Stimulated activated CD4-positive, alpha-beta T cell treated with anti-CD3 and anti-CD28 coated beads, Interleukin-1b, Interleukin-23, amount 100 ng/mL, for 24 hours (primary cell): ENCODE data around the gene E2F7.
"Not testable (repeated sequence)": the region's sequence is repeated elsewhere in the genome, so short reads cannot be mapped to it uniquely, and the experiment has no call there.

Experiments used
- DNase-seq, 4 experiments: peaks; one replicate each; pipeline ENCODE4 v3.0.0-alpha.2; 2020; ENCODE audit warnings: low read depth in 4 of 4, low spot score in 1 of 4

Gene E2F7, protein sequence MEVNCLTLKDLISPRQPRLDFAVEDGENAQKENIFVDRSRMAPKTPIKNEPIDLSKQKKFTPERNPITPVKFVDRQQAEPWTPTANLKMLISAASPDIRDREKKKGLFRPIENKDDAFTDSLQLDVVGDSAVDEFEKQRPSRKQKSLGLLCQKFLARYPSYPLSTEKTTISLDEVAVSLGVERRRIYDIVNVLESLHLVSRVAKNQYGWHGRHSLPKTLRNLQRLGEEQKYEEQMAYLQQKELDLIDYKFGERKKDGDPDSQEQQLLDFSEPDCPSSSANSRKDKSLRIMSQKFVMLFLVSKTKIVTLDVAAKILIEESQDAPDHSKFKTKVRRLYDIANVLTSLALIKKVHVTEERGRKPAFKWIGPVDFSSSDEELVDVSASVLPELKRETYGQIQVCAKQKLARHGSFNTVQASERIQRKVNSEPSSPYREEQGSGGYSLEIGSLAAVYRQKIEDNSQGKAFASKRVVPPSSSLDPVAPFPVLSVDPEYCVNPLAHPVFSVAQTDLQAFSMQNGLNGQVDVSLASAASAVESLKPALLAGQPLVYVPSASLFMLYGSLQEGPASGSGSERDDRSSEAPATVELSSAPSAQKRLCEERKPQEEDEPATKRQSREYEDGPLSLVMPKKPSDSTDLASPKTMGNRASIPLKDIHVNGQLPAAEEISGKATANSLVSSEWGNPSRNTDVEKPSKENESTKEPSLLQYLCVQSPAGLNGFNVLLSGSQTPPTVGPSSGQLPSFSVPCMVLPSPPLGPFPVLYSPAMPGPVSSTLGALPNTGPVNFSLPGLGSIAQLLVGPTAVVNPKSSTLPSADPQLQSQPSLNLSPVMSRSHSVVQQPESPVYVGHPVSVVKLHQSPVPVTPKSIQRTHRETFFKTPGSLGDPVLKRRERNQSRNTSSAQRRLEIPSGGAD

GRCh38 chr12:77065361-77066204 lies at the start of gene E2F7:
E2F7 (minus strand) TSS chr12:77065569; CDS start chr12:77064635, 934 bp downstream.
- peak; percentile 49 to 86 (median 70) for DNase-seq

- DNase-seq: no peak
These were observed 48.6 kb upstream of the E2F7 start for GRCh38 chr12:77113971-77114370.

DNA sequence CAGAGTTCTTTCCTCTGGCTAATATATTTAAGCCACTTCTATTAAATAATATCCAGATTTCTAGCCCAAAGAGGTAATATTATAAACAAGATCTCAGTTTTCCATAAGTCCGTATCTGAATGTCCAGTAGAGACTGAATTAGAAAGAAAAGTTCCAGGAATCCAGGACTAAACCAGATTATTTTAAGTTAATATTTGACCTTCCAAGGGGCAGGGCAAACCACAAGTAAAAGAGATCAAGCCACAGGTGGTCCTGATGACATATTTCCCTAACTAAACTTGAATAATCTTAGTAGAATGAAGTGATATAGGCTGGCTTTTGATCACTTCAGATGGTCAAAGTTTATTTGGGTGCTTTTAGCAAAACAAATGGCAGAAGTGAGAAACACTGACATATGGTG lies 43.3 kb upstream of the E2F7 start:
- no peak for DNase-seq

- no peak for DNase-seq
These were observed 41.8 kb upstream of the E2F7 start for GRCh38 chr12:77107121-77107520.

- DNase-seq: no peak
These were observed 39.4 kb upstream of the E2F7 start for GRCh38 chr12:77104792-77105191.

DNA sequence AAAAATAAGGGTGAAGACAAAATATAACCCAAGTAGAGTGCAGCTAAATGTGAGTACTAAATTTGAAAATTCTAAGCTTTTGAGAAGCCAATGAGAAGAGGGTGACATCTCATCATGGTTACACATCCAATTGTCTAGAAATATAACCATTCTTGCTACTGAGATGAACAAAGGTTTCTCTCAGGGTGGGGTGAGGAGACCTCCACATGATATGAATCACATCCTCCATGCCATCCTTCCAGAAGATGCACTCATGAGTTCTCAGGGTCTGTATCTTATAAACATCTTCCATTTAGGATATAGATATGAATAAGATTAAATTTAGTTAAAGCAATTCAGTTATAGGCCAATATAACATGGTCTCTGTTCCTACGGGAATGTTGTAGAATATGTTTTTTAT lies 38.9 kb upstream of the E2F7 start:
- DNase-seq: no peak

- no peak for DNase-seq
These were observed 37.3 kb upstream of the E2F7 start for GRCh38 chr12:77102691-77103090.

DNA sequence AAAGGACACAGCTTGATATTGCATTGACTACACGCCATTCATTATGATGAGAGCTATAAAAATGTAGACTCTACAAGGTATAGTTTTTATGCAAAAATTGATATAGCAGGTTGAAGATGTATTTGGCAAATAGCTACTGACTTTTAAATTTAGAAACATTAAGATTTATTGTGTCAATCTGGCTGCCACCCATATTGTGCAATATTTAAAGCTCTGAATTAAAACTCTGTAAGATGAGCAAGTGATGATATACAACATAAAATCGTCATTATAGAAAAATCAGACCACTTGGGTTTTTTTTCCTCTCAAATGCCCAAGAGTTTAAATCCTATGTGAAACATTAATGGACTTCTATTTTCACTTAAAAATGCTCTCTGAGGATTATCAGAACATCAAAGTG lies 36.8 kb upstream of the E2F7 start:
- DNase-seq: no peak

DNA sequence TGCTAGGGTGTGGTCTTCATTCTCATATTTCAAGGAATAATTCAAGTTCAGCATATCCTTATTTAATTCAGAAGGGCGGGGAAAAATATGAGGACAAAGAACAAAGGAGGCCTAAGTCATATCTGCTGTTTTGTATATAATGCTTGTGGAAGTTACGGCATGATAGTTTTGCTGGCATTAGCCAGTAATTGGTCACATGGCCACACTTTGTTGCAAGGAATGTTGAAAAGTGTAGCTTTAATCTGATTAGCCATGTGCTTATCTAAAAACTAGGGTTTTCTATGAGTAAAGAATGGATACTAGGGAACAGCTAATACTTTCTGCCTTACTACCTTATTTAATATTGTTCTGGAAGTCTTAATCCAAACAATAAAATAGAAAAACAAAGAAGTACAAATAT lies 34.4 kb upstream of the E2F7 start:
- no peak for DNase-seq

DNA sequence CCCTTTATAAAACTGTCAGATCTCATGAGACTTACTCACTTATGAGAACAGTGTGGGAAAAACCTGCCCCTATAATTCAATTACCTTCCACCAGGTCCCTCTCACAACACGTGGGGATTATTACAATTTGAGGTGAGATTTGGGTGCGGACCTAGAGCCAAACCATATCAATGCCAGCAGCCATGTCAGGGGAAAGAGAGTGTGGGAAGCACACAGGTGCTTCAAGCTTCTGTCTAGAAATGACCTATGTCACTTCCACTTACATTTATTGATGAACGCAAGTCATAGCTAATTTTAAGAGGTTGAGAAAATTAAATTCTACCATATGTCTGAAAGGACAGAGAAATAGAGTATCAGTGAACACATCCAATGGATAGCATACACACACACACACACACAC lies 32.5 kb upstream of the E2F7 start:
- DNase-seq: no peak

- DNase-seq: not testable (repeated sequence)
These were observed 26.9 kb upstream of the E2F7 start for GRCh38 chr12:77092227-77092626.

- DNase-seq: no peak
These were observed 24.4 kb upstream of the E2F7 start for GRCh38 chr12:77089686-77090220.

DNA sequence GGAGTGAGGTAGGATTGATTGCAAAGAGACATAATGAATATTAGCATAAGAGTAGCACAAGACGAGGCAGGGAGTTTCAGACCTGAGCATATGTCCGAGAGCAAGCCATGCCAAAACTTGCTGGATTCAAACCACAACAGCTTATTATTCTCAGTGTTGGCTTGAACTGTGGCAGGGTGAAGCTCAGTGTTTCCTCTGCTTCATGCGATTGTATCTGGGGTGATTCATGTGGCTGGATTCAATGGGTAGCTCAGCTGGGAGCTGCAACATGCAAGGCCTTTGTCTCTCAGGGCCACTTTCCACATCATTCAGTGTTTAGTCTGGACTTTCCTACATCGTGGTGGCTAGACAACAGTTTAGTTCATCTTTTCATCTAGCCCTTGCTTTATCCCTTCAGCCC lies 22.1 kb upstream of the E2F7 start:
- no peak for DNase-seq

DNA sequence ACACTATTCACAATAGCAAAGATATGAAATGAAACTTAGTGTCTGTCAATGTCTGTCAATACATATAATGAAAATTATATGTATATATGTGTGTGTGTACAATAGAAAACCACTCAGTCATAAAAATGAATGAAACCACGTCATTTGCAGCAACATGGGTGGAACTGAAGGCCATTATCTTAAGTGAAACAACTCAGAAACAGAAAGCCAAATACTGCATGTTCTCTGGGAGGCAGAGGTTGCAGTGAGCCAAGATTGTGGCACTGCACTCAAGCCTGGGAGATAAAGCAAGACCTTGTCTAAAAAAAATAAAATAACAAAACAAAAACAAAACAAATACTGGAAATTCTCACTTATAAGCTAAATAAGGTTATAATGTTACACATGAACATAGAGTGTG lies 16.7 kb upstream of the E2F7 start:
- no peak for DNase-seq

DNA sequence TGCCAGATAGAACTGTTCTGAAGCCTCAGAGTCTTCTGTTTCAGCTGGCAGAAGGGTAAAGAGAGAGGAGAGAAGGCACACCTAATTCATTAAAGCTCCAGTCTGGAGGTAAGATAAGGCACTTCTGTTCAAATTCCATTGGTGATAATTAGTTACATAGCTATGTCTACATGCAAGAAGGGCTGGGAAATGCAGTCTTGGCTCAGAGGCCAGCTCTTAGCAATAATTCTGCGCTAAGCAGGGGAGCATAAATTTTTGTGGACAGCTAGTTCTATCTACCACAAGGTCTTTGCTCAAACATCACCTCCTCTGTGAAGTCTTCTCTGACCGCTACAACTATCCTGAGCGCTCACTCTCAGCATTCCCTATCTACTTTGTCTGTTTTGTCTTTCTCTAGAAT lies 14.3 kb upstream of the E2F7 start:
- DNase-seq: no peak

DNA sequence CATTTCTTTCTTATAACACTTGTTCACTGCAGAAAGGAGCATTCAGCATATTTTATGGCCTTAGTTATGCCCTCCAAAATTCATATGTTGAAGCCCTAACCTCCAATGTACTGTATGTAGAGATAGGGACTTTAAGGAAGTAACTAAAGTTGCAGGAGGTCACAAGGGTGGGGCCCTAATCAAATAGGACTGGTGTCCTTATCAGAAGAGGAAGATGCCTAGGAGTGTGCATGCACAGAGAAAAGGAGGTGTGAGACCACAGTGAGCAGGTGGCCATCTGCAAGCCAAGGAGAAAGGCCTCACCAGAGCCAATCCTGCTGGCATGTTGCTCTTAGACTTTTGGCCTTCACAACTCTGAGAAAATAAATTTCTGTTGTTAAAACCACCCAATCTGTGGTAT lies 12.9 kb upstream of the E2F7 start:
- no peak for DNase-seq

GRCh38 chr12:77076886-77077285 lies 11.5 kb upstream of the E2F7 start:
- DNase-seq: no peak

GRCh38 chr12:77073894-77074293 lies 8.5 kb upstream of the E2F7 start:
- DNase-seq: not testable (repeated sequence)

GRCh38 chr12:77072833-77073495 lies 7.6 kb upstream of the E2F7 start:
- no peak for DNase-seq

DNA sequence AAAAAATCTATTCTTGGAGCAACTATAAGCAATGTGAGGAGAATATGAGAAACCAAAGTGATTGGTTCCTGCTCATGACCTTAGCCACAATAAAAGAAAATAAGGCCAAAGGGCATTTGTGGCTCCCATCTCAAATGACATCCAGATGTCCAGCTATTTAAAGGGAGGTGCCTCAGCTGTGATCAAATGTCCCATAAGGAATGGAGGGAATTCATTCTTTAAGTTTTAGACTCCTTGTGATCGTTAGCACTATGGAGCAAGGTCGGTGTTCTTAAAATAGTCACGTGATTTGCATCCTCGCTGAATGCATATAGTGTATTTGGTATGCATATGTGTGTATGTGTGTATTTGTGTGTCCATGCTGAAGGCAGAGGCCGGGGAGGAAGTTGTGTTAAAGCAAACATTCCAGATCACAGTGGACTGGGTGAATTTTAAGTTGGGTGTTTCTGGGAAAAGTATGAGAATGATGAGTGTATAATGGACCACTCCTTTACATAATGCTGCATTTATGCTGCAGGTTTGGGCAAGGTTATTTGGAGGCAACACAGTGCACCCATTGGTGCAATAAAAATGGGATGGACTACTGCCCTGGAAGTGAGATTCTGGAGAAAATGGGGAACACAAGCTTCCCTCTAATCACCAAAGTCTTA lies 5.6 kb upstream of the E2F7 start:
- DNase-seq: no peak
